ENCODE results near the gene FHL2. TPM values are rescaled to one million over a fixed set of nuclear protein-coding genes. Genes with fewer than 3 reads are reported as not detected.

Gene FHL2
- total RNA-seq, 1 experiment from 2014 or later: 56.4 TPM

GRCh38 chr2:105422801-105423200, 23.9 kb upstream of the FHL2 start:
- no peak for DNase-seq (ENCODE audit: low spot score)

GRCh38 chr2:105421053-105421452, 22.2 kb upstream of the FHL2 start:
- DNase-seq (ENCODE audit: low spot score): no peak

GRCh38 chr2:105418522-105418921, 19.7 kb upstream of the FHL2 start:
- no peak for DNase-seq (ENCODE audit: low spot score)

- DNase-seq (ENCODE audit: low spot score): no peak
Measured at GRCh38 chr2:105417857-105418436, 19.1 kb upstream of the FHL2 start.

GRCh38 chr2:105416156-105416555, 17.3 kb upstream of the FHL2 start:
- DNase-seq (ENCODE audit: low spot score): no peak

- DNase-seq (ENCODE audit: low spot score): no peak
Measured at GRCh38 chr2:105415007-105415406, 16.2 kb upstream of the FHL2 start.

GRCh38 chr2:105413206-105413605, 14.4 kb upstream of the FHL2 start:
- no peak for DNase-seq (ENCODE audit: low spot score)

- DNase-seq (ENCODE audit: low spot score): no peak
Measured at GRCh38 chr2:105412584-105412983, 13.7 kb upstream of the FHL2 start.

GRCh38 chr2:105411720-105412407, 13.0 kb upstream of the FHL2 start:
- peak; percentile 81 for DNase-seq (ENCODE audit: low spot score)

- no peak for DNase-seq (ENCODE audit: low spot score)
Measured at GRCh38 chr2:105410554-105410953, 11.7 kb upstream of the FHL2 start.

GRCh38 chr2:105409717-105410116, 10.9 kb upstream of the FHL2 start:
- DNase-seq (ENCODE audit: low spot score): peak; percentile 51

GRCh38 chr2:105407946-105408743, 9.3 kb upstream of the FHL2 start:
- no peak for DNase-seq (ENCODE audit: low spot score)

GRCh38 chr2:105406221-105406620, 7.4 kb upstream of the FHL2 start:
- DNase-seq (ENCODE audit: low spot score): no peak

GRCh38 chr2:105405291-105405690, 6.4 kb upstream of the FHL2 start:
- DNase-seq (ENCODE audit: low spot score): no peak

GRCh38 chr2:105404736-105405135, 5.9 kb upstream of the FHL2 start:
- no peak for DNase-seq (ENCODE audit: low spot score)

GRCh38 chr2:105403783-105404698, 5.2 kb upstream of the FHL2 start:
- peak; percentile 77 for DNase-seq (ENCODE audit: low spot score)

GRCh38 chr2:105403241-105403782, 4.5 kb upstream of the FHL2 start:
- DNase-seq (ENCODE audit: low spot score): no peak

- no peak for DNase-seq (ENCODE audit: low spot score)
Measured at GRCh38 chr2:105402809-105403208, 4.0 kb upstream of the FHL2 start.

- DNase-seq (ENCODE audit: low spot score): no peak
Measured at GRCh38 chr2:105401867-105402266, 3.0 kb upstream of the FHL2 start.

GRCh38 chr2:105400138-105400540, 1.3 kb upstream of the FHL2 start:
- no peak for DNase-seq (ENCODE audit: low spot score)

- DNase-seq (ENCODE audit: low spot score): peak; percentile 94
Measured at GRCh38 chr2:105399207-105399861, 483 bp upstream of the FHL2 start.
